NCI-H187 treated with DMSO at 0.1 percent for 48 hours (cell line): ENCODE data around the gene TSR3.

Experiments
- DNase-seq: peaks from one replicate; lab custom pipeline; 2025; lab: John Stamatoyannopoulos, UW

The TSR3 gene

DNA sequence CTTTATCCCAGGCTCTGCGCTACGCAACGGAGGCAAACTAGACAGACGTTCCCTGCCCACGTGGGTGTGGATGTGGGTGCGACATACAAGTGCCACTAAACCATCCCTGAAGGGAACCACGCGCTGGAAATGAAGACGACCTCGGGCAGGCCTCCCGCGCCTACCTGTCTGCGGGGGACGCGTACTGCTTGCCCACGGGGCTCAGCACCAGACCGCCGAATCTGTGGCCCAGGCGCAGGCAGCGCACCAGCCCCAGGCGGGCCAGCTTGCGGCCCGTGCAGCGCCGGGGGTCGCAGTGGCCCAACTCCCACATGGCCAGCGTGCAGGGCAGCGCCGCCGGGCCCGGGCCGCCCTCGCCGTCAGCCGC, 480 bp downstream of the TSR3 start:
- DNase-seq = no peak

DNA sequence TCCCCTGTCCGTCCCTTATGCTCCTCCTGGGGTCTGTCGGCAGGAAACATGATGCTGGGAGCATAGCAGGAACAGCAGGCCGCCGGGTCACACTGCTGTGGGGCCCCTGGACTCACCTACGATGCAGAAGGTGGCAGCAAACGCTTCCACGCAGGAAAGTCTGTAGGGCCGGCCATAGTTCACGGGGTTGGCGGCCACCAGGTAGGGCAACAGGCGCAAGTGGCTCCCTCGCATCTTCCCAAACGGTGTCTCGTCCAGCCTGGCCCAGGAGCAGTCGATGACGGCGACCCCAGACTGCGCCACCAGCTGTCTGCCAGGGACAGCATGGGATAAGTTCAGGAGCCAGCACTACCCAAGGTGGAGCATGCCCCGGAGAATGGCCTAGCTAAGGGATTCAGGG, 987 bp downstream of the TSR3 start:
- DNase-seq = no peak

DNA sequence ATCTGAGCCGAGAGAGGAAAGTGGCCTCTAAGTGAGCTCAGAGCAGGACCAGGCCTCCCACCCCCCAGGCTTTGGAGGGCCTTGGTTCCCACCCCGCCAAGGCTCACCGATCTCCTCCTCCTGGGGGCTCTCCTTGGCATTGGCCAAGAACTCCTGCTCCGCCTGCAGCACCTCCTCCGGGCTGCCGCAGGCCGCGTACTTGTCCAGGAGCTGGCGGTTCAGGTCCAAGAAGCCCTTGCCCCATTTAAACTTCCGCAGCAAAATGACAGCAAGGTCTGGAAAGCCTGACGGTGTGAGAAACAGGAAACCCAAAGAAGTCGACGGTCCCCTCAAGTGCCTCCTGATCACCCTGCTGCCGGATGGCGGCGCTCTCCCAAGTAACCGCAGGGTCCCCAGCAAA, 1.7 kb downstream of the TSR3 start:
- DNase-seq = no peak

DNA sequence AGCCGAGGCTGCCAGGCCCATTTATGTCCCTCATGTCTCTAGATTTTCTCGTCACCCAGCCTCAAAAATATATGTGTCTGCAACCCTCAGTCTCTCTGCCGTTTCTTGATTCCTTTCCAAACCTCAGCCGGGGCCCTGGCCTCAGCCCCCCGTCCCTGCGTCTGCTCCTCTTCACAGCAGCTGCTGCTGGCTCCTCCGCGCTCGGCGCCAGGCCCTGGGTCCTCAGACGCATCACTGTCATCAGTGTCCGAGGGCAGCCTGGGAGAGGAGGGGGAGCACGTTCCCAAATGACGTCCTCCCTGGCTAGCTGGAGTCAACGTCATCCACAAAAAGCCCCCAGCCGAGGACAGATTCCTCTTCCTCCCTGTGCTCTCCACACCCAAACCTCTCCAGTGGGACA, 2.3 kb downstream of the TSR3 start:
- no peak for DNase-seq

DNA sequence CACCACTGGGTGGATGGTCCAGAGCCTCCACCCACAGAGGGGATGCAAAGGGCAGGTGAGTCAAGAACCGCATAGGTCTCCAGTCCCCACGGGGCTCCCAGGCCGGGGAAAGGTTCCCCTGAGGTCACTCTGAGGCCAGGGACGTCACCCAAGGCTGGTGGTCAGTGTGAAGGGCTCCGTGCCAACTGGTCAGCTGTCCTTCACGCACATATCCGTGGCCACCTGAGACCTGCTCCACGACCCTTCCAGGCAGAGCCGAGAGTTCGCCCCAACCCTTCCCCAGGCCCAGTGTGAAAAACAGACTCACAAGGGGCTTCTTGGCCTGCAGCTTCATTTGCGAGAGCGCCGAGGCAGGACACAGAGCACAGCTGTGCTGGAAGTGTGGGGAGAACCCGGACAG, 2.8 kb downstream of the TSR3 start:
- DNase-seq = no peak

DNA sequence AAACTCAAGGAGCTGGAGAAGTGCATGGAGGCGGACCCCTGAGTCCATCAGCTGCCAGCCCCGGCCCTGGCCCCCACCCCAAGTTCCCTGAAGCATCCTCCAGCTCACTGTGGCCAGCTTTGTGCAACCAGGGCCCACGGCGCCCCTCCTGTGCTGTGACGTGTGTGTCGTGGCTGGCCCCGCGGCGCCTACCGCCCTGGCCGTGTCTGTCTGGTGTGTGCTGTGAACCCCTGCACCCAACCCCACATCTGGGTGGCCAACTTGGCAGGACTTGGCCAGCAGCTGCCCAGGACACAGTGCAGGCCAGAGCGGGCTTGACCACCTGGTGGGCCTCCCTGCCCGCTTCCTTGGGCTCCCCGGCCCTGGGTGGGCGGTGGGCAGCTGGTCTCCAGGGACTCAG, 3.2 kb downstream of the TSR3 start:
- DNase-seq = no peak

DNA sequence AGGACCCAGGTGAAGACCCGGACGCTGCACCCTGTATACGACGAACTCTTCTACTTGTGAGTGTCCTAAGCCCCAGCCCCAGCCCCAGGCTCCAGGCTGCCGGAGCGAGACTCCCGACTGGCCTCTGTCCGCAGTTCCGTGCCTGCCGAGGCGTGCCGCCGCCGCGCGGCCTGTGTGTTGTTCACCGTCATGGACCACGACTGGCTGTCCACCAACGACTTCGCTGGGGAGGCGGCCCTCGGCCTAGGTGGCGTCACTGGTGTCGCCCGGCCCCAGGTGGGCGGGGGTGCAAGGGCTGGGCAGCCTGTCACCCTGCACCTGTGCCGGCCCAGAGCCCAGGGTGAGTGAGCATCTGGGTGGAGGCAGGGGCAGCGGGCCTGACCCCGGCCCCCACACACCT, 3.7 kb downstream of the TSR3 start:
- no peak for DNase-seq

DNA sequence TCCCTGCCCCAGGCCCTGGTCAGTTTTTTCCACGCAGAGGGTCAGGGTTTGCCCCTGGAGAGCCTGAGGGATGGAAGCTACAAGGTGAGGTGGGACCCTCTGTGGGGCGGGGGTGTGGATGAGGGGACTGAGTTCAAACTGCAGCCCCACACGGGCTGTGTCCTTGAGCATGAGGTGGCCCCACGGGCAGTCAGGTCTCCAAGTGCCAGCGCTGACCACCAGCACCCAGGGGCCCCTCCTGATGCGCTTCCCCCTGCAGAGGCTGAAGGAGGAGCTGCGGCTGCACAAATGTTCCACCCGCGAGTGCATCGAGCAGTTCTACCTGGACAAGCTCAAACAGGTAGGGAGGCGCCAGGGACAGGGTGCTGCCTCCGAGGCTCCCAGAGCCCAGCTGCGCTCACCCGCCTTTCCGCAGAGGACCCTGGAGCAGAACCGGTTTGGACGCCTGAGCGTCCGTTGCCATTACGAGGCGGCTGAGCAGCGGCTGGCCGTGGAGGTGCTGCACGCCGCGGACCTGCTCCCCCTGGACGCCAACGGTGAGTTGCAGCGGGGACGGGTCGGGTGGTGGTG, 4.3 kb downstream of the TSR3 start:
- no peak for DNase-seq

DNA sequence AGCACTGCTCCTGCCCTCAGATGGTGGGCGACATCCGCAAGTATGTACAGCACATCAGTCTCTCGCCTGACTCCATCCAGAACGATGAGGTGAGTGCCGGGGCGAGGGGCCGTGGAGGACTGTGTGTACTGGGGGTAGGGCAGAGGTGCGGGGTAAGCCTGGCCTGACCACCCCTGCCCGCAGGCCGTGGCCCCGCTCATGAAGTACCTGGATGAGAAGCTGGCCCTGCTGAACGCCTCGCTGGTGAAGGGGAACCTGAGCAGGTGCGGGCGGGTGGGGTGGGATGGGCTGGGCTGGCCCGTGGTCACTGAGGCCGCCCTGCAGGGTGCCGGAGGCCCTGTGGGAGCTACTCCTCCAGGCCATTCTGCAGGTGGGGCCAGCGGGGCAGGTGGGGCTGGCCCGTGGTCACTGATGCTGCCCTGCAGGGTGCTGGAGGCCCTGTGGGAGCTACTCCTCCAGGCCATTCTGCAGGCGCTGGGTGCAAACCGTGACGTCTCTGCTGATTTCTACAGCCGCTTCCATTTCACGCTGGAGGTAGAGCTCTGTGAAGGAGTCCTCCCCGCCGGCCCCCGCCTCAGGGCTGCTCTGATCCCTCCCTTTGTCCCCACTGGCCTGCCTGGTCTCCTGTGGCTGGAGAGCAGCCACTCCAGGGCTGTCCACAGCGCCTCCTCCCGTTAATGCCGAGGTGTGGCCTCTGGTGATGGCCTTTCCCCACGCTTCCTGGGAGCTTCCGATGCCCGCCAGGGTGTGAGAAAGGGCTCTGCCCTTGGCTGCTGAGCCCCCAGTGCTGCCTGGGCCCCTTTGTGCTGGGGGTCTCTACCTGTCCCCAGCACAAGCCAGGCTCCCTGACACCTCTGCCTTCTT, 5.0 kb downstream of the TSR3 start:
- no peak for DNase-seq

DNA sequence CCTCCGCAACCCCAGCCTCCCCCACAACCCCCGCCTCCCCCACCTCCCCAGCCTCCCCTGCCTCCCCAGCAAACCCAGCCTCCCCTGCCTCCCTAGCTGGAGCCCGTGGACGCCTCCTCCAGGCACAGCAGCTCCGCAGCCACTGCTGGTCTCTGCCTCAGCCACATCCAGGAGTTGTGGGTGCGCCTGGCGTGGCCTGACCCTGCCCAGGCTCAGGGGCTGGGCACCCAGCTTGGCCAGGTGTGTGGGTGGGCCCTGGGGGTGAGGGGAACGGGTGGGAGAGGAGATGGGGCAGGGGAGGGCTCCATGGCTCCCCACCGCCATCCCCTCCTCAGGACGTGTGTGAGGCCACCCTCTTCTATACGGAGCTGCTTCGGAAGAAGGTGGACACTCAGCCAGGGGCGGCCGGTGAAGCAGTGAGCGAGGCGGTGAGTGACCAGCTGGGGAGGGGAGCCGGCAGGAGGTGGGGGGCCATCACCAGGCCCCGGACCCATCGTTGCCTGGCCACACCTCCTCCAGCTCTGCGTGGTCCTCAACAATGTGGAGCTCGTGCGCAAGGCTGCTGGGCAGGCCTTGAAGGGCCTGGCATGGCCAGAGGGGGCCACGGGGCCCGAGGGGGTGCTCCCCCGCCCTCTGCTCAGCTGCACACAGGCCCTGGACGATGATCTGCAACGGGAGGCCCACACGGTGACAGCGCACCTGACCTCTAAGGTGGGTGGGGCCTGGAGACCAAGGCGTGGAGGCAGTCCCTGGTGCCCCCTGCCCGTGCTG, 5.8 kb downstream of the TSR3 start:
- no peak for DNase-seq

DNA sequence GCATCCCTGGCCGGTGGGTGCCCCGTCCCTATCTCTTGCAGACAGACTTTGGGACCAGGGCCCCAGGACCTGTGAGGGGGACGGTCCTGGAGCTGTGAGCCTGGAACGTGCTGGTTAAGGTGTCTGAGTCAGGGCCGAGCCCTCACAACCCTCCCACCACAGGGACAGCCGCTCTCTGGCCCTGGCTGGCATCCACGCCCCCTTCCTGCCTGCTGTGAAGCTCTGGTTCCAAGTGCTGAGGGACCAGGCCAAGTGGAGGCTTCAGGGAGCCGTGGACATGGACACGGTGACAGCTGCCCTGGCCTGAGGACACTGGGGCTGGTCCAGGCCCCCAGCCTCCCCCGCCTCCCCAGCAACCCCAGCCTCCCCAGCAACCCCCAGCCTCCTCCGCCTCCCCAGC, 6.6 kb downstream of the TSR3 start:
- no peak for DNase-seq

DNA sequence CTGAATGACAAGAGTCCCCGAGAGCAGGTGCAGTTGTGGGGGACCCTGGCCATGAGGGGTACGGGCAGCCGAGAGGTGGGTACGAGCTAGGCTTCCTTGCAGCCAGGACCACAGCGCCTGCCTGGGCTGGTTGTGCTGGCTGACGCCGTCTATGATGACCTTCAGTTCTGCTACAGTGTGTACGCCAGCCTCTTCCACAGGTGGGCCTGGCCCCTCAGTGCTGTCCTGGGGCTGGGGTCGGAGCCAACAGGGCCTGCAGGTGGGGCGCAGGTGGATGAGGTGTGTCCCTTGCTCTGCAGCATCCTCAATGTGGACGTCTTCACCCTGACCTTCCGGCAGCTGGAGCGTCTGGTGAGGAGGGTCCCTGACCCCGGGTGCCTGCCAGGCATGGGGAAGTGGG, 7.2 kb downstream of the TSR3 start:
- DNase-seq = no peak

DNA sequence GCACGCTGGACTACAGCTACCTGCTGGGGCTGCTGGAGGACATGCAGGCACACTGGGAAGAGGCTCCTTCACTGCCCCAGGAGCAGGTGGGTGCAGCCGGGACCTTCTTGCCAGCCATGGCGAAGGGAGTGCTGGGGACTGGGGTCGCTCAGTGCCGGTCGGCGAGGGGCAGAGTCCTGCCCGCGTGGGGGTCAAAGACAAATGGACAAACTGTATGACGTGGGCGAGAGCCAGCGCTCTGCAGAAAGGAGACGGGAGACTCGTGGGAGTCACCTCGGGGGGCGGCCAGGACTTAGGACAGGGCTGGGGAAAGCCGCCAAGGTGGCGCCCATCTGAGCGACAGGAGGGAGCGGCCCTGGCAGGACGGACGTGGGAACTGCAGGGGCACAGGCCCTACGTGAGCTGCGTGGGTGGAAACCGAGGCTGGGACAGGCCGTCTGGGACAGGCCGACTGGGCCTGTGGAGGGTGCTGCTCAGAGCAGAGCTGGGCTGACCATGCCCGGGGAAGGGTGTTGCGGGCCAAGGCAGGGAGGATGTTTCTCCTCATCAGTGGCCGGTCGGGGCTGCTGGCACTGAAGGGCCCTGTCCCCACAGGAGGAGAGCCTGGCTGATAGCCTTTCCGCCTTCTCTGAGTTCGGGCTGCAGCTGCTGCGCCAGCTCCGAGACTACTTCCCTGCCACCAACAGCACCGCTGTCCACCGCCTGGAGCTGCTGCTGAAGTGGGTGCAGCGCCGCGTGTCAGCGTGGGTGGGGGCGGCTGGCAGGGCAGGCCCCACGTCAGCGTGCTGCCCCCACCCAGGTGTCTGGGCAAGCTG, 8.0 kb downstream of the TSR3 start:
- DNase-seq = no peak

DNA sequence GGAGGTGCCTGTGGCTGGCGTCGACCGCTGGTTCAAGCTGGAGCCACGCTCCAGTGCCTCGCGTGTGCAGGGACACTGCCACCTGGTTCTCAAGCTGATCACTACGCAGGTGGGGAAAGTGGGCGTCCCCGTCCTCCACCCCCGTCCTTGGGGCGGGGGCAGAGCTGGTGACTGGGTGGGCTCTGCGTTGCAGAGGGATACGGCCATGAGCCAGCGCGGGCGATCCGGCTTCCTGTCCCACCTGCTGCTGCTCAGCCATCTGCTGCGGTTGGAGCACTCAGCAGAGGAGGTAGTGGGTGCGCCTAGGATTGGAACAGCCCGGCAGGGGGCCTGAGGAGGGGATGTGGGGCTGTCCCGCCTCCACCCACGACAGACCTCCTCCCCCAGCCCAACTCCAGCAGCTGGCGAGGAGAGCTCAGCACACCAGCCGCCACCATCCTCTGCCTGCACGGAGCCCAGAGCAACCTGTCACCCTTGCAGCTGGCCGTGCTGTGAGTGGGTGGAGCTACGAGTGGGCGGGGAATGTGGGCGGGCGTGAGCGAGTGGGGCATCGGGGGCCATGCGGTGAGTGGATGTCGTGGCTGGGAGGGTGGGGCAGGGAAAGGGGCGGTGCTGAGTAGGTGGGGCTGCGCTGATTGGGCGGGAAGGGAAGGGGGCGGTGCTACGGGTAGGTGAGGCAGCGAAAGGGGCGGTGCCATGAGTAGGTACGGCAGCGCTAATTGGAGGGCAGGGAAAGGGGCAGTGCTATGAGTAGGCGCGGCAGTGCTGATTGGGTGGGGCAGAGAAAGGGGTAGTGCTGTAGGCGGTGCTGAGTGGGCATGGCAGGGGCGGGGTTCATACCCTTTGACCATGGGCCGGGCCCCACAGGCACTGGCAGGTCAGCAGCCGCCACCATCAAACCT, 8.9 kb downstream of the TSR3 start:
- DNase-seq = peak; percentile 100

DNA sequence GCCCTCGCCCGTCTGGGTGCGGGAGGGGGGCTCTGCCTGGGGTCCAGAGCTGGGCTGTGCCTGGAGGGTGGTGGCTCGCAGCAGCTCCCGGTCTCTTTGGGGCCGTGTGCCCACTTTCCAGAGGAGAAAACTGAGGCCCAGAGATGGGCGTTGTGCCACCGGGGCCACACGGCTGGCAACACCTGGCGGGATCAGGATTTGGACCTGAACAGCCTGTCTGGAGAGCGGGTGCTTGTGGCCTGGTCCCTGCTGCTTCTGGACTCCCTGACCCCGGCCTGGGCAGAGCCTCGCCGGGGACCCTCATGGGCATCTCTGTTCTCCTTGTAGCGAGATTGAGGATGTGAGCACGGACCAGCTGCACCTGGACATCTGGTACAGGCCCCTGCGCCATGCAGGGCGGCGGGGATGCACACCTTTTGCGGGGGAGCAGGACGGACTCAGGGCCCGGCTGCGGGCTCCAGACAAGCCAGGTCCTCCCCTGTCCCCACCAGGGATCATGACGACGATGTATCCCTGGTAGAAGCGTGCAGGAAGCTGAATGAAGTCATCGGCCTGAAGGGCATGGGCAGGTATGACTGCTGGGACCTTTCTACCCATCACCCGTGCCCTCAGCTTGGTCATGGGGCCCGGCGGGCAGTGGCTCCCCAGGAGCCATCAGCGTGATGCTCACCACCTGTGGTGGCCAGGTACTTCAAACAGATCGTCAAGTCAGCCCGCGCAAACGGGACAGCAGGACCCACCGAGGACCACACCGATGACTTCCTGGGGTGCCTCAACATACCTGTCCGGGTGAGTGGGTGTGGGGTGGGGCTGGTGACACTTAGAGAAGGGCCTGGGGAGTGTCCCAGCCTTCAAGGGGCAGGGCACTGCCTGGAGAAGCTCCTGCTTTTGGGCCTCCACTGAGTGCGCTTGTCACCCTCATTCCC, 9.9 kb downstream of the TSR3 start:
- no peak for DNase-seq

DNA sequence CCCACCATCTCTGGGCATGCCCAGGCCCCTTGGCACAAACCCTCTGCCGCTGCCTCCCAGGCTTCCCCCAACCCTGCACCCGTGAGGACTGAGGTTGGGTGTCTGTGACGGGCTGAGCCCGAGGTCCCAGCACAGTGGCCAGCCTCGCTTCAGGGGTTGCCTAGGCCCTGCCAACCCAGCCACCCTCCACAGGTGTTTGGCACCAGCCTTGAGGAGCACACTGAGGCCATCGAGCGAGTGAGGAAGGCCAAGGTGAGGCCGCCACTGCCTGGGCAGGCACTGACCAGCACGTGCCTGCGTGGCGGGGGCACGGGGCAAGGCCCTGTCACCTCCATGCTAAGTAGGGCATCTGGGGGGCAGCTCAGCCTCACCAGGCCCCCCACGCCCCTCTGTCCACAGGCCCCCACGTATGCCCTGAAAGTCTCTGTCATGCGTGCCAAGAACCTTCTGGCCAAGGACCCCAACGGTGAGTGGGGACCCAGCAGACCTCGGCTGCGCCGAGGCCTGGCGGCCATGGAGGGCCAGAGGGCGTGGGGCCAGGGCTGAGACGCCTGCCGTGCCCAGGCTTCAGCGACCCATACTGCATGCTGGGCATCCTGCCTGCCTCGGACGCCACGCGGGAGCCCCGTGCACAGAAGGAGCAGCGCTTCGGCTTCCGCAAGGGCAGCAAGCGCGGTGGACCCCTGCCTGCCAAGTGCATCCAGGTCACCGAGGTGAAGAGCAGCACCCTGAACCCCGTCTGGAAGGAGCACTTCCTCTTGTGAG, 10.8 kb downstream of the TSR3 start:
- no peak for DNase-seq

DNA sequence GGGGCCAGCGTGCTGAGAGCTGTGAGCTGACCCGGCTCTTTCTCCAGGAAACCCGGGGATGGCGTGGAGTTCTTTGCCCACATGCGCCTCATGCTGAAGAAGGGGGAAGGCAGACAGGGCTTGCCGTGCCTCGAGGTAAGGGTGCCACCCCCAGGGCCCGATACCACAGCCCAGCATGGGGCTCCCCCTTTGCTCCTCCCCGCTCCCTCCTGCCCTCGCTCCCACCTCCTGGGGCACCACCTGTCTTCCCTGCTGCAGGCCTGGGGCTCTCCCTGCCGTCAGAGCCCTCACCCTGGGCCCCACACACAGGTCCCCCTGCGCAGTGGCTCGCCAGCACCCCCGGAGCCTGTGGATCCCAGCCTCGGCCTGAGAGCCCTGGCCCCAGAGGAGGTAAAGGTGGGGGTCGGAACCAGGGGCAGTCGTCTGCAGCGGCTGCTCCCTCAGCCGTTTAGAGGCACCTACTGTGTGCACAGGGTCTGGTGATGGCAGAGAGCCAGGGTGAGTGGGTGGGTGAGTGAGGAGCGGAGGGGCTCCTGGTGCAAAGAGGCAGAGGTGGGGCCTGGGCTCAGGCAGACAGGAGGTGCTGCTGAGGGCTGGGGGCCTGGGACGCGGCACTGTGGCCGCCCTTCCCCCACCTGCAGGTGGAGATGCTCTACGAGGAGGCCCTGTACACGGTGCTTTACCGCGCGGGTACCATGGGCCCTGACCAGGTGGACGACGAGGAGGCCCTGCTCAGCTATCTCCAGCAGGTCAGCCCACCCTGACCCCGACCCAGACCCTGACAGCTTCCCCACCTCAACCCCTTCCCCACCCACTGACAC, 12.6 kb downstream of the TSR3 start:
- DNase-seq = no peak

DNA sequence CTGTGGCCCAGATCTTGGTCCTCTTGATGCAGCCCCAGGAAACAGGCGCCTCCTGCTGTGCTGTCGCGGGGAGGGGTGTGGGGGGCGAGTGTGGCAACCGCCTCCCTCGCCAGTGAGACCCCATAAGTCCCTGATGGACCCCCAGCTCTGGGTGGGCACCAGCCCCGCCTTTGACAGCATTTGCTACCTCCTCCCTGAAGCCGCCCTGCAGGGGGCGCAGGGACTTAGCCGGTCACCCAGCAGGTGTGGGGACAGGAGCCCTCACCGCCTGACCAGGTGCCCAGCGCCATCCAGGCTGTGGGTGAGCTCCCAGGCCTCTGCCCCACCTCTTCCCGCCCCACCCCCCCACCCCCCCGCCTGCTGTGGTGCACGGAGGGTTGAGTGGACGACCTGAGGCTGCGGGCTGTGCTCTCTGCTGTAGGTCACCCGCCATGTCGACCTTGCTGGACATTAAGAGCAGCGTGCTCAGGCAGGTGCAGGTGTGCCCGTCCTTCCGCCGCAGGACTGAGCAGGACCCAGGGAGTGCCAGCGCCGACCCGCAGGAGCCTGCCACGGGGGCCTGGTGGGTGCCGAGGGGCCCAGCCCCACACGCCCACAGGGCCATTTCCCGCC, 13.5 kb downstream of the TSR3 start:
- no peak for DNase-seq
